BJ (cell line): ENCODE measurements around the gene FBRSL1. TPM values are rescaled to one million over a fixed set of nuclear protein-coding genes. Genes with fewer than 3 reads are reported as not detected.
"Not testable (repeated sequence)": the region's sequence is repeated elsewhere in the genome, so short reads cannot be mapped to it uniquely, and the experiment has no call there.

Experiments used
- CTCF ChIA-PET: fragments of 350-600 bp; formaldehyde crosslinking; extraction: SDS; loops from one replicate; lab custom pipeline; 2021; ENCODE audit warnings: antibody characterized with exemption, inconsistent platforms; lab: Yijun Ruan, JAX
- POLR2A ChIA-PET: fragments of 300-600 bp; sonication (Branson Sonifier 250); formaldehyde crosslinking; extraction: SDS; loops from one replicate; lab custom pipeline; 2021; ENCODE audit warnings: antibody characterized with exemption; lab: Charles Lee
- DNase-seq: peaks from one replicate; pipeline ENCODE4 v3.0.0-alpha.2; 2011; ENCODE audit warnings: low read depth
- H3K27me3 ChIP-seq: 2 replicates; pipeline ENCODE4 v1.6.0; 2011; ENCODE audit warnings: low read length; ENCODE audit not compliant: control insufficient read depth, insufficient read depth
- H3K36me3 ChIP-seq: 2 replicates; pipeline ENCODE4 v1.5.1; 2011; ENCODE audit warnings: low read length; ENCODE audit not compliant: control insufficient read depth, insufficient read depth
- H3K4me3 ChIP-seq: 2 replicates; pipeline ENCODE4 v1.5.1; 2011; ENCODE audit warnings: low read depth, mild to moderate bottlenecking, control low read depth, low read length
- polyA plus RNA-seq: library from polyadenylated mRNA; depleted of rRNA; stranded (reverse); fragments of >200 nt; gene quantifications from 2 replicates; pipeline ENCODE4 v1.2.3, GENCODE V29; 2011
- TF ChIP-seq, protein P1 (sequence below): IDR thresholded peaks from 2 replicates; pipeline ENCODE4 v1.5.1; 2011; ENCODE audit warnings: low read depth, mild to moderate bottlenecking, control low read depth, inconsistent platforms, low read length, moderate library complexity; ENCODE audit not compliant: insufficient read depth

The FBRSL1 gene
- polyA plus RNA-seq, 1 experiment = 1.4 TPM

DNA sequence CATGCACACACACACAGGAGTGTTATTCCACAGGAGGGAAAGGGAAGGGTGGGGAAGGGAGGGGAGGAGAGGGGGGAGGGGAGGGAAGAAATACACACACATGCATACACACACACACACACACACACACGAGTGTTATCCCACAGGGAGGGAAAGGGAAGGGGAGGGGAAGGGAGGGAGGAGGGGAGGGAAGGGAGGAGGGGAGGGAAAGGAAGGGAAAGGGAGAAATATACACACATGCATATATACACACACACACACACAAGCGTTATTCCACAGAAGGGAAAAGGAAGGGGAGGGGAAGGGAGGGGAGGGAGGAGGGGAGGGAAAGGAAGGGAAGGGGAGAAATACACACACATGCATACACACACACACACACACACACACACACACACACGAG lies 19.6 kb upstream of the FBRSL1 start:
- no peak for DNase-seq
- no peaks in the 10 kb centered on the region for H3K36me3 ChIP-seq
- H3K27me3 ChIP-seq = no peaks in the 10 kb centered on the region
- ChIA-PET POLR2A (no interaction called here), CTCF (no interaction called here)
- H3K4me3 ChIP-seq = no peak overlapping the region
- TF ChIP-seq, protein P1, sequence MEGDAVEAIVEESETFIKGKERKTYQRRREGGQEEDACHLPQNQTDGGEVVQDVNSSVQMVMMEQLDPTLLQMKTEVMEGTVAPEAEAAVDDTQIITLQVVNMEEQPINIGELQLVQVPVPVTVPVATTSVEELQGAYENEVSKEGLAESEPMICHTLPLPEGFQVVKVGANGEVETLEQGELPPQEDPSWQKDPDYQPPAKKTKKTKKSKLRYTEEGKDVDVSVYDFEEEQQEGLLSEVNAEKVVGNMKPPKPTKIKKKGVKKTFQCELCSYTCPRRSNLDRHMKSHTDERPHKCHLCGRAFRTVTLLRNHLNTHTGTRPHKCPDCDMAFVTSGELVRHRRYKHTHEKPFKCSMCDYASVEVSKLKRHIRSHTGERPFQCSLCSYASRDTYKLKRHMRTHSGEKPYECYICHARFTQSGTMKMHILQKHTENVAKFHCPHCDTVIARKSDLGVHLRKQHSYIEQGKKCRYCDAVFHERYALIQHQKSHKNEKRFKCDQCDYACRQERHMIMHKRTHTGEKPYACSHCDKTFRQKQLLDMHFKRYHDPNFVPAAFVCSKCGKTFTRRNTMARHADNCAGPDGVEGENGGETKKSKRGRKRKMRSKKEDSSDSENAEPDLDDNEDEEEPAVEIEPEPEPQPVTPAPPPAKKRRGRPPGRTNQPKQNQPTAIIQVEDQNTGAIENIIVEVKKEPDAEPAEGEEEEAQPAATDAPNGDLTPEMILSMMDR = no peak

DNA sequence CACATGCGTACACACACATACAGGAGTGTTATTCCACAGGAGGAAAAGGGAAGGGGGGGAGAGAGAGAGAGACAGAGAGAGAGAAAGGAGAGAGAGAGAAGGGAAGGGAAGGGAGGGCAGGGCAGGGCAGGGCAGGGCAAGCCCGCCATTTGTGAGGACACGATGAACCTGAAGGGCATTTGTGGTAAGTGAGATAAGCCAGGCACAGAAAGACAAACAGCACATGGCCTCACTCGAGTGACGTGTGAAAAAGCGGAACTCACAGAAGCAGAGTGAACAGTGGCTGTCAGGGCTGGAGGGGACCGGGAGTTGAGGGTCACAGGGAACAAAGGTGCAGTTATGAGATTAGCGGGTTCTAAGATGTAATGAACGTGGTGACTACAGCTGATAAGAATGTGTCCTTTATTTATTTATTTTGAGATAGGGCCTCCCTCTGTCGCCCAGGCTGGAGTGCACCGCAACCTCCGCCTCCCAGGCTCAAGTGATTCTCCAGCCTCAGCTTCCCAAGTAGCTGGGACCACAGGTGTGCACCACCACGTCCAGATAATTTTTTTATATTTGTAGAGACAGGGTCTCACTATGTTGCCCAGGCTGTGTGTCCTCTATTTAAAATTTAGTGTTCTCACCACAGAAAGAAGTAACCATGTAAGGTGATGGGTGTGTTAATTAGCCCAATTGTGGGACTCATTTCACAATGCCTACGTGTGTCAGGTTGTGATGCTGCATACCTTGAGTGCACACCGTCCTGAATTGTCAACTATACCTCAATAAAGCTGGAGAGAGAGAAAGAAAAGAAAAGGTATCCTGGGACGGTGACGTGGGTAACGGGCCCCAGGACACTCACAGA lies 18.7 kb upstream of the FBRSL1 start:
- Histone ChIP-seq H3K4me3 (no peak overlapping the region), H3K36me3 (no peaks in the 10 kb centered on the region), H3K27me3 (no peaks in the 10 kb centered on the region)
- POLR2A ChIA-PET = no interaction called here
- no peak for DNase-seq
- TF ChIP-seq, protein P1 = no peak
- CTCF ChIA-PET = no interaction called here

DNA sequence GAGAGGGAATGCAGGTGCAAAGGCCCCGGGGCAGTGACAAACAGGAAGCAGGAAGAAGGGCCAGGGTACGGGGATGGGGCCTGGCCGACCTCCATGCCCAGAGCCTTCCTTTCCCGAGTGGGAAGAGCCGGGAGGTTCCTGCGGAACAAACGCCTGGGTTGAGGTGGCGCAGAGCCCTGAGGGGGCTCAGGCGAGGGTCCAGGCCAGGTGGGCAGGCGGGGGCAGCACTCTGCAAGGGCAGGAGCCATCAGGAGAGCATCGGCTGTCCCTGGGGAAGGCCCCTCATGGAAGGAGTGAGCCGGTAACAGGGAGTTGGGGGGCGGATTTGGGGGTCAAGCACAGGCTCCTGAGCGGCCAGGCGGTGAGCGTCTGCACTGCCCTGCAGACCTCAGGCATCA lies 18.1 kb upstream of the FBRSL1 start:
- TF ChIP-seq, protein P1 = no peak
- H3K36me3 ChIP-seq = no peaks in the 10 kb centered on the region
- DNase-seq = no peak
- POLR2A ChIA-PET = no interaction called here
- H3K27me3 ChIP-seq = no peaks in the 10 kb centered on the region
- H3K4me3 ChIP-seq = no peak overlapping the region
- CTCF ChIA-PET = no interaction called here

DNA sequence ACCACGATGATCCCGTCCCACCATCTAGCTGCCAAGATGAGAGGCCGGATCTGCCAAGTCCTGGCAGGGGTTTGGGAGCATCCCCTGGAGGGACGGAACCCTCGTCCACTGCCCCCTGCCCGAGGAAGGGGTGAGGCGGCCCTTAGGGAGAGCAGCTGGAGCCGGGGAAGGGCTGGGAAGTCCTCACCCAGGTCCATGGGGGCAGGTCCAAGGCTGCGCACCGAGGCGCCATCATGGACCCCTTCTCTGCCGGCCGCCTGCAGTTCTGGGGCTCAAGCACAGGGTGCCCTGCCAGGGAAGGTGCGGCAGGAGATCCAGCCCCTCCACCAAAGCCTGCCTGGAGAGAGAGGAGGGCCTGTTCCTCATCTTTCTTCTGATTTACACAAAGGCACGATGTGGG lies 17.6 kb upstream of the FBRSL1 start:
- POLR2A ChIA-PET = no interaction called here

DNA sequence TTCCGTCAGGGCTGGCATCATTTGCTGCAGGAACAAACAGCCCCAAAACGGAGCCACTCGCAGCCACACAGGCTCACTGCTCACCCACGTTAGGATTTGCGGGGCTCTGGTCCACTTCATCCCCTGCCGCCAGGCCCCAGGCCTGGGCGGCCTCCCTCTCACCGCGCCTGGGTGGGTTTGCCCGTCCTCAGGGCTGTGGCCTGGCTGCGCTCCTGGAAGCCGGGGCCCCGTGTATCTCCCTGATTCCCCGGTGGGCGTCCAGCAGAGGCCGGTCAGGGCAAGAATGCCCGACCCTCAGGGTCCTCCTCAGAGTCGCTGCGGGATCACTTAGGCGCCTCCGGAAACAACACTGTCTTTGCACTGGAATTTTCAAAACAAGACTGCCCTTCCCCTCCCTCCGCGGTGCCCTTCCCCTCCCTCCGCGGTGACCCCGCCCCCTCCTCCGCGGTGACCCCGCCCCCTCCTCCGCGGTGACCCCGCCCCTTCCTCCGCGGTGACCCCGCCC lies 15.7 kb upstream of the FBRSL1 start:
- Histone ChIP-seq H3K4me3 (no peak overlapping the region), H3K27me3 (no peaks in the 10 kb centered on the region), H3K36me3 (no peaks in the 10 kb centered on the region)
- CTCF ChIA-PET = interaction anchor here (0.6 kb wide), 1 partner anchor 11 kb away, joined by 3 read pairs; no protein-coding TSS in a partner anchor
- TF ChIP-seq, protein P1 = no peak
- POLR2A ChIA-PET = no interaction called here
- DNase-seq = no peak

More for the DNA sequence above, 17.6 kb upstream of the FBRSL1 start:
- DNase-seq = no peak
- TF ChIP-seq, protein P1 = no peak
- H3K36me3 ChIP-seq = no peaks in the 10 kb centered on the region
- CTCF ChIA-PET = no interaction called here
- no peaks in the 10 kb centered on the region for H3K27me3 ChIP-seq
- no peak overlapping the region for H3K4me3 ChIP-seq

DNA sequence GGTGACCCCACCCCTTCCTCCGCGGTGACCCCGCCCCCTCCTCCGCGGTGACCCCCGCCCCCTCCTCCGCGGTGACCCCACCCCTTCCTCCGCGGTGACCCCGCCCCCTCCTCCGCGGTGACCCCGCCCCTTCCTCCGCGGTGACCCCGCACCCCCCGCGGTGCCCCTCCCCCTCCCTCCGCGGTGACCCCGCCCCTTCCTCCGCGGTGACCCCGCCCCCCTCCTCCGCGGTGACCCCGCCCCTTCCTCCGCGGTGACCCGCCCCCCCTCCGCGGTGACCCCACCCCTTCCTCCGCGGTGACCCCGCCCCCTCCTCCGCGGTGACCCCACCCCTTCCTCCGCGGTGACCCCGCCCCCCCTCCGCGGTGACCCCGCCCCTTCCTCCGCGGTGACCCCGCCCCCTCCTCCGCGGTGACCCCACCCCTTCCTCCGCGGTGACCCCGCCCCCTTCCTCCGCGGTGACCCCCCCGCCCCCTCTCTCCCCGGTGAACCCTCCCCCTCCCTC lies 15.1 kb upstream of the FBRSL1 start:
- H3K27me3 ChIP-seq, H3K36me3 ChIP-seq, POLR2A ChIA-PET, H3K4me3 ChIP-seq, DNase-seq, CTCF ChIA-PET: not testable (repeated sequence)
